ENCODE data around the gene TP53RK. TPM values are rescaled to one million over a fixed set of nuclear protein-coding genes. Genes with fewer than 3 reads are reported as not detected.

Gene TP53RK
- total and polyA plus RNA-seq, 10 donors = 6.9 to 24.2 (median 11.6) TPM

GRCh38 chr20:46646122-46646521, 43.1 kb downstream of the TP53RK start:
- Histone ChIP-seq H3K36me3 (no peaks in the 10 kb centered on the region), H3K4me3 (no peak overlapping the region), H3K27me3 (replicated peaks in 1 of 7) (peaks cover 0 to 39% (median 7%) of the 10 kb centered on the region in 7 donors), H3K9me3 (no peaks in the 10 kb centered on the region), H3K27ac (no peak overlapping the region), H3K4me1 (no peaks in the 10 kb centered on the region)
- intact Hi-C loops (cut with DNase I; ENCODE audit: low total_unique reads) = no loop called here
- no peak for DNase-seq
- 63 to 85% (median 70%) methylated on average over 4 of the region's 4 CpGs for WGBS, 5 donors
- no peak for TF ChIP-seq POLR2A (IDR thresholded peaks at IDR 0.05)
- no peak for TF ChIP-seq POLR2AphosphoS5 (IDR thresholded peaks at IDR 0.05)
- TF ChIP-seq, protein P1, sequence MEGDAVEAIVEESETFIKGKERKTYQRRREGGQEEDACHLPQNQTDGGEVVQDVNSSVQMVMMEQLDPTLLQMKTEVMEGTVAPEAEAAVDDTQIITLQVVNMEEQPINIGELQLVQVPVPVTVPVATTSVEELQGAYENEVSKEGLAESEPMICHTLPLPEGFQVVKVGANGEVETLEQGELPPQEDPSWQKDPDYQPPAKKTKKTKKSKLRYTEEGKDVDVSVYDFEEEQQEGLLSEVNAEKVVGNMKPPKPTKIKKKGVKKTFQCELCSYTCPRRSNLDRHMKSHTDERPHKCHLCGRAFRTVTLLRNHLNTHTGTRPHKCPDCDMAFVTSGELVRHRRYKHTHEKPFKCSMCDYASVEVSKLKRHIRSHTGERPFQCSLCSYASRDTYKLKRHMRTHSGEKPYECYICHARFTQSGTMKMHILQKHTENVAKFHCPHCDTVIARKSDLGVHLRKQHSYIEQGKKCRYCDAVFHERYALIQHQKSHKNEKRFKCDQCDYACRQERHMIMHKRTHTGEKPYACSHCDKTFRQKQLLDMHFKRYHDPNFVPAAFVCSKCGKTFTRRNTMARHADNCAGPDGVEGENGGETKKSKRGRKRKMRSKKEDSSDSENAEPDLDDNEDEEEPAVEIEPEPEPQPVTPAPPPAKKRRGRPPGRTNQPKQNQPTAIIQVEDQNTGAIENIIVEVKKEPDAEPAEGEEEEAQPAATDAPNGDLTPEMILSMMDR (IDR thresholded peaks at IDR 0.05 in 8 of 11, conservative IDR thresholded peaks at IDR 0.05 in 3 of 11) = no peak

DNA sequence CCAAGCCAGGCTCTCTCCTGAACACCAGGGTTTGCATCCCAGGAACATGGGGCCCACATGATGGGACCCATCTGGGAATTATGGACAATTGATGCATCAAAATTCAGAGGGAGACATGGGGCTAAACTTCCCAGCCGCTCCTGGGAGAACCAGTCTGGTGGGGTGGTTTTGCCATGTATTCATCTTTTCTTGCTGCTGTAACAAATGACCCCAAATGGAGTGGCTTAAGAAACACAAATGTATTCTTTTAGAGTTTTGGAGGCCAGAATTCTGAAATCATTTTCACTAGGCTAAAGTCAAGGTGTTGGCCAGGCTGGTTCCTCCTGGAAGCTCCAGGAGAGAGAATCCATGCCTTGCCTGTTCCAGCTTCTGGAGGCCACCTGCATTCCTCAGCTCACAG, 44.5 kb downstream of the TP53RK start:
- Histone ChIP-seq H3K27ac (no peak overlapping the region), H3K9me3 (no peaks in the 10 kb centered on the region), H3K27me3 (replicated peaks in 1 of 7) (peaks cover 0 to 39% (median 0%) of the 10 kb centered on the region in 7 donors), H3K36me3 (no peaks in the 10 kb centered on the region), H3K4me3 (no peak overlapping the region), H3K4me1 (no peaks in the 10 kb centered on the region)
- 80 to 100% (median 92%) methylated on average over 1 of the region's 1 CpG for WGBS, 5 donors
- intact Hi-C loops (cut with DNase I; ENCODE audit: low total_unique reads) = no loop called here
- no peak for DNase-seq
- TF ChIP-seq POLR2A (IDR thresholded peaks at IDR 0.05) (no peak), POLR2AphosphoS5 (IDR thresholded peaks at IDR 0.05) (no peak)

DNA sequence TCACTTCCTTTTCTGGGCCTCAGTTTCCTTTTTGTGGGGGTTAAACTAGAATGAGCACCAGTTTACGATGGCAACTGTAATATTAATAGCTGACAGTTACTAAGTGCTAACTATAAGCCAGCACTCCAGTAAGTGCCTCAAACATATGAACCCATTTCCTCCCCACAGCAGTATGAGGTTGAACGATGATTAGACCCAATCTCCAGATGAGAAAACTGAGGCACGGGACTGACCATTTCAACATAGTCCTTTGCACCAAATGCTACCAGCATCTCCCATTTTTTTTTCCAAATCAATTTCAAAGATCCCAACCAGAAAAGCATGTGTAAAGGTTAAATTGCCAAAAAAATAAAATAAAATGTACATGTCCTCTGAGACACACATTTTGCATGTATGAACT, 45.1 kb downstream of the TP53RK start:
- no peaks in the 10 kb centered on the region for H3K9me3 ChIP-seq
- no peaks in the 10 kb centered on the region for H3K36me3 ChIP-seq
- TF ChIP-seq POLR2AphosphoS5 (IDR thresholded peaks at IDR 0.05) (no peak), POLR2A (IDR thresholded peaks at IDR 0.05) (no peak)
- TF ChIP-seq, protein P1 (IDR thresholded peaks at IDR 0.05 in 8 of 11, conservative IDR thresholded peaks at IDR 0.05 in 3 of 11) = no peak
- H3K27me3 ChIP-seq (replicated peaks in 1 of 7) = peaks cover 0 to 36% (median 0%) of the 10 kb centered on the region in 7 donors
- H3K27ac ChIP-seq = no peak overlapping the region
- WGBS, 5 donors = 89 to 95% (median 92%) methylated on average over 3 of the region's 3 CpGs
- no peak overlapping the region for H3K4me3 ChIP-seq
- intact Hi-C loops (cut with DNase I; ENCODE audit: low total_unique reads) = no loop called here
- H3K4me1 ChIP-seq = no peaks in the 10 kb centered on the region
- DNase-seq = no peak

GRCh38 chr20:46642969-46643343, 46.3 kb downstream of the TP53RK start:
- Histone ChIP-seq H3K27me3 (replicated peaks in 1 of 7) (peaks cover 0 to 40% (median 0%) of the 10 kb centered on the region in 7 donors), H3K9me3 (no peaks in the 10 kb centered on the region), H3K27ac (no peak overlapping the region), H3K36me3 (no peaks in the 10 kb centered on the region), H3K4me1 (no peaks in the 10 kb centered on the region), H3K4me3 (no peak overlapping the region)
- DNase-seq = no peak
- TF ChIP-seq POLR2A (IDR thresholded peaks at IDR 0.05) (no peak), POLR2AphosphoS5 (IDR thresholded peaks at IDR 0.05) (no peak)
- TF ChIP-seq, protein P1 (IDR thresholded peaks at IDR 0.05 in 8 of 11, conservative IDR thresholded peaks at IDR 0.05 in 3 of 11) = no peak
- intact Hi-C loops (cut with DNase I; ENCODE audit: low total_unique reads) = no loop called here
- 71 to 86% (median 84%) methylated on average over 5 of the region's 5 CpGs for WGBS, 5 donors

All from spleen (tissue), 11 donors.